SK-N-SH (cell line): Measurements from ENCODE around the gene CD276. TPM values are rescaled to one million over a fixed set of nuclear protein-coding genes. Genes with fewer than 3 reads are reported as not detected.
A peak's percentile ranks its signal among the peaks of the same experiment; 100 is the strongest.

Source experiments
- CTCF ChIA-PET: fragments of 300-600, 350-600 bp; formaldehyde crosslinking; extraction: SDS; loops from one replicate; lab custom pipeline; 2021; lab: Yijun Ruan, JAX
- POLR2A ChIA-PET: fragments of 350-600 bp; sonication (Branson Sonifier 250); formaldehyde crosslinking; extraction: SDS; loops from one replicate; lab custom pipeline; 2020; ENCODE audit warnings: antibody characterized with exemption, inconsistent platforms; lab: Yijun Ruan, JAX
- DNase-seq: peaks from one replicate; pipeline ENCODE4 v3.0.0; 2012
- H2AFZ ChIP-seq: fragments of 200-600 bp; sonication (generic); 2 replicates; pipeline ENCODE4 v1.8.1; 2016; ENCODE audit warnings: antibody characterized with exemption, mild to moderate bottlenecking, low read depth
- H3F3A ChIP-seq: fragments of 200-600 bp; sonication (generic); replicated peaks from 2 replicates; pipeline ENCODE3; 2016; ENCODE audit warnings: antibody characterized with exemption, mild to moderate bottlenecking; ENCODE audit not compliant: insufficient read depth
- H3K27ac ChIP-seq, 2 experiments: fragments of 200-500 bp in 1 of 2; fragments of 200-600 bp in 1 of 2; sonication (Bioruptor generic) in 1 of 2; sonication (generic), shearing (Covaris generic) in 1 of 2; 2 replicates each; pipeline versions ENCODE4 v1.5.1 to v1.6.1; 2014 to 2016; ENCODE audit warnings: low read depth in 2 of 2, inconsistent platforms in 1 of 2, low read length in 1 of 2, mild to moderate bottlenecking in 1 of 2, mixed read lengths in 1 of 2
- H3K27me3 ChIP-seq: fragments of 200-600 bp; sonication (generic), shearing (Covaris generic); 2 replicates; pipeline ENCODE4 v1.6.1; 2016; ENCODE audit warnings: mixed run types; ENCODE audit not compliant: insufficient read depth
- H3K36me3 ChIP-seq, 2 experiments: fragments of 200-500 bp in 1 of 2; fragments of 200-600 bp in 1 of 2; sonication (Bioruptor generic) in 1 of 2; sonication (generic) in 1 of 2; replicated peaks in 1 of 2; 2 replicates each; pipeline versions ENCODE3 to v1.5.1; 2014 to 2016; ENCODE audit warnings: low read length in 1 of 2, mild to moderate bottlenecking in 1 of 2; ENCODE audit not compliant: insufficient read depth in 2 of 2, control insufficient read depth in 1 of 2
- H3K4me1 ChIP-seq, 2 experiments: fragments of 200-500 bp in 1 of 2; fragments of 200-600 bp in 1 of 2; sonication (Bioruptor generic) in 1 of 2; sonication (generic), shearing (Covaris generic) in 1 of 2; 2 replicates each; pipeline versions ENCODE4 v1.5.1 to v1.6.1; 2014 to 2016; ENCODE audit warnings: low read depth in 1 of 2, low read length in 1 of 2, mixed run types in 1 of 2; ENCODE audit not compliant: insufficient read depth in 2 of 2, control insufficient read depth in 1 of 2
- H3K4me2 ChIP-seq: fragments of 200-600 bp; sonication (generic), shearing (Covaris generic); 2 replicates; pipeline ENCODE4 v1.6.1; 2017; ENCODE audit warnings: mixed run types
- H3K4me3 ChIP-seq, 2 experiments: fragments of 200-500 bp in 1 of 2; fragments of 200-600 bp in 1 of 2; sonication (Bioruptor generic) in 1 of 2; sonication (generic), shearing (Covaris generic) in 1 of 2; 2 replicates each; pipeline versions ENCODE4 v1.5.1 to v1.8.1; 2014 to 2016; ENCODE audit warnings: low read depth in 2 of 2, inconsistent platforms in 1 of 2, low read length in 1 of 2, mild to moderate bottlenecking in 1 of 2, mixed read lengths in 1 of 2, moderate library complexity in 1 of 2
- H3K79me2 ChIP-seq: fragments of 200-600 bp; sonication (generic); 2 replicates; pipeline ENCODE4 v1.8.1; 2017; ENCODE audit warnings: mild to moderate bottlenecking; ENCODE audit not compliant: insufficient read depth
- H3K9ac ChIP-seq: fragments of 200-600 bp; sonication (generic); 2 replicates; pipeline ENCODE4 v1.6.1; 2017; ENCODE audit warnings: mixed run types
- H3K9me2 ChIP-seq: fragments of 200-600 bp; sonication (generic); 2 replicates; pipeline ENCODE4 v1.6.1; 2017; ENCODE audit warnings: mixed run types
- H3K9me3 ChIP-seq: fragments of 200-600 bp; sonication (generic); 2 replicates; pipeline ENCODE4 v1.6.1; 2017; ENCODE audit warnings: mixed run types, mild to moderate bottlenecking, moderate library complexity
- H4K20me1 ChIP-seq: fragments of 200-600 bp; sonication (generic); 2 replicates; pipeline ENCODE4 v1.6.1; 2017; ENCODE audit warnings: mild to moderate bottlenecking, mixed run types; ENCODE audit not compliant: insufficient read depth
- CHD2 ChIP-seq: fragments of 150-350 bp; IDR thresholded peaks from 2 replicates; pipeline ENCODE4 v1.6.1; 2018; ENCODE audit warnings: low read length; ENCODE audit not compliant: partially characterized antibody
- EP300 ChIP-seq, 2 experiments: IDR thresholded peaks; 2 replicates each; pipeline versions ENCODE4 v1.4.0 to v1.6.1; 2012; ENCODE audit warnings: borderline replicate concordance in 1 of 2, low read depth in 1 of 2, low read length in 1 of 2
- EZH2phosphoT487 ChIP-seq: fragments of 200-600 bp; sonication (generic); IDR thresholded peaks from 2 replicates; pipeline ENCODE4 v1.6.1; 2017; ENCODE audit warnings: low read depth, mixed run types, mild to moderate bottlenecking, antibody characterized with exemption, moderate library complexity, borderline replicate concordance
- FOSL2 ChIP-seq: IDR thresholded peaks from 2 replicates; pipeline ENCODE4 v1.4.0; 2012; ENCODE audit warnings: low read depth, mild to moderate bottlenecking, moderate library complexity, borderline replicate concordance
- FOXJ3 ChIP-seq: sonication (generic); formaldehyde crosslinking; IDR thresholded peaks from 2 replicates; pipeline ENCODE4 v1.5.1; 2020; ENCODE audit warnings: mild to moderate bottlenecking, missing genetic modification reagents
- JUND ChIP-seq: IDR thresholded peaks from 2 replicates; pipeline ENCODE4 v1.4.0; 2012
- MXI1 ChIP-seq: IDR thresholded peaks from 2 replicates; pipeline ENCODE4 v1.6.1; 2012; ENCODE audit warnings: mild to moderate bottlenecking, low read depth, low read length, improper control_type of control experiment
- RCOR1 ChIP-seq: fragments of 150-350 bp; IDR thresholded peaks from 2 replicates; pipeline ENCODE4 v1.6.1; 2017; ENCODE audit warnings: antibody characterized with exemption, low read length
- RXRA ChIP-seq: IDR thresholded peaks from 2 replicates; pipeline ENCODE4 v1.4.0; 2012; ENCODE audit warnings: low read depth, mild to moderate bottlenecking, borderline replicate concordance
- WGBS: methylation state at CpG from one replicate; pipeline ENCODE4 v1.1.6; 2017; ENCODE audit warnings: low lambda C conversion rate; 5-methylcytosine and 5-hydroxymethylcytosine counted together
- polyA plus RNA-seq, 3 experiments: library from polyadenylated mRNA; depleted of rRNA; stranded (reverse); fragments of >200 nt; gene quantifications; 2 replicates each; pipeline ENCODE4 v1.2.3, GENCODE V29; 2012
- TF ChIP-seq, protein P1 (sequence below): IDR thresholded peaks from 2 replicates; pipeline ENCODE4 v1.4.0; 2012; ENCODE audit warnings: low read depth
- TF ChIP-seq, protein P2 (sequence below): fragments of 150-350 bp; IDR thresholded peaks from 2 replicates; pipeline ENCODE4 v1.6.1; 2016; ENCODE audit warnings: mild to moderate bottlenecking, low read depth, low read length
- TF ChIP-seq, protein P3 (sequence below): fragments of 200-600 bp; sonication (generic); IDR thresholded peaks from 2 replicates; pipeline ENCODE4 v1.6.1; 2017; ENCODE audit warnings: antibody characterized with exemption, mild to moderate bottlenecking, moderate library complexity
- TF ChIP-seq, protein P4 (sequence below): IDR thresholded peaks from 2 replicates; pipeline ENCODE4 v1.4.0; 2012; ENCODE audit warnings: low read depth, borderline replicate concordance
- TF ChIP-seq, protein P5 (sequence below): fragments of 150-350 bp; IDR thresholded peaks from 2 replicates; pipeline ENCODE4 v1.6.1; 2017; ENCODE audit warnings: antibody characterized with exemption, low read length, low read depth, borderline replicate concordance

The CD276 gene
- polyA plus RNA-seq, 1 of the 3 experiments (the other 2 are of a cell fraction), result 86.2 TPM

DNA sequence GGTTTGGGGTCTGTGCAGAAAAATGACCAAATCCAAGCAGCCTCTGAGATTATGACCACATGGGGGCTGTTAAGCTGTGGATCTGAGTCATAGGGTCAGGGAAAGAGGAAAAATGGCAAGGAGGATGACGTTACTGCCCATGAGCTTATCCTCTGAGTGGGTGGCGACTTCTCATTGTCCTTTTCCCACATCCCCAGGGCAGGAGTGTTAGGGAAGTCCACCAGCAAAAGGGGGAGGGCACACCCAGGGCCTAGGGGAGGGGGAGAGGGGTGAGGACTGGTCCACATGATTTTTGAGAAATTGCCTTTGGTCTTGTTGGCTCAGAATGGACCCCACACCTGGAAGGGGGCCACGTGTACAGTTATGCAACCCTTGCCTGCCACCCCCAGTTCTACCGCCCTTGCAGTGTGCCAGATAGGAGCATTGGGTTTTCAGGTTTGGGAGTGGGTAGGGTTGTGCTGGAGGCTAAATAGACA, 2.6 kb downstream of the CD276 start:
- 42% methylated on average over 3 of the region's 4 CpGs for WGBS
- Histone ChIP-seq H3K27me3 (no peaks in the 10 kb centered on the region), H3K9me3 (no peaks in the 10 kb centered on the region), H4K20me1 (peaks cover 62% of the 10 kb centered on the region), H3K4me1 (peaks cover 38 to 48% of the 10 kb centered on the region in 2 experiments; a peak in 3 of 4 replicates), H3K27ac (peak overlapping the region in 1 of 2 experiments; percentile 84; a peak in 2 of 4 replicates), H3K4me2 (peak overlapping the region; percentile 97), H3K9me2 (no peaks in the 10 kb centered on the region), H3F3A (peaks cover 30% of the 10 kb centered on the region), H3K4me3 (peak overlapping the region in 1 of 2 experiments; percentile 82; a peak in 1 of 4 replicates), H3K9ac (no peak overlapping the region; the same call in 1 of the 2 replicates)
- POLR2A ChIA-PET, result interaction anchor here (0.6 kb wide), 1 partner anchor 129 kb away, joined by 4 read pairs; no protein-coding TSS in a partner anchor
- DNase-seq, result no peak
- TF ChIP-seq, protein P1, sequence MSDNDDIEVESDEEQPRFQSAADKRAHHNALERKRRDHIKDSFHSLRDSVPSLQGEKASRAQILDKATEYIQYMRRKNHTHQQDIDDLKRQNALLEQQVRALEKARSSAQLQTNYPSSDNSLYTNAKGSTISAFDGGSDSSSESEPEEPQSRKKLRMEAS, result 0 out of 2 replicates have a peak, but pooled peaks have one; percentile 24
- TF ChIP-seq EZH2phosphoT487 (no peak), RXRA (peak; percentile 37; the same call in 1 of the 2 replicates), JUND (peak; percentile 42), FOSL2 (peak; percentile 76; the same call in 1 of the 2 replicates)
- TF ChIP-seq, protein P2, sequence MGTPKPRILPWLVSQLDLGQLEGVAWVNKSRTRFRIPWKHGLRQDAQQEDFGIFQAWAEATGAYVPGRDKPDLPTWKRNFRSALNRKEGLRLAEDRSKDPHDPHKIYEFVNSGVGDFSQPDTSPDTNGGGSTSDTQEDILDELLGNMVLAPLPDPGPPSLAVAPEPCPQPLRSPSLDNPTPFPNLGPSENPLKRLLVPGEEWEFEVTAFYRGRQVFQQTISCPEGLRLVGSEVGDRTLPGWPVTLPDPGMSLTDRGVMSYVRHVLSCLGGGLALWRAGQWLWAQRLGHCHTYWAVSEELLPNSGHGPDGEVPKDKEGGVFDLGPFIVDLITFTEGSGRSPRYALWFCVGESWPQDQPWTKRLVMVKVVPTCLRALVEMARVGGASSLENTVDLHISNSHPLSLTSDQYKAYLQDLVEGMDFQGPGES, result no peak
- TF ChIP-seq, protein P3, sequence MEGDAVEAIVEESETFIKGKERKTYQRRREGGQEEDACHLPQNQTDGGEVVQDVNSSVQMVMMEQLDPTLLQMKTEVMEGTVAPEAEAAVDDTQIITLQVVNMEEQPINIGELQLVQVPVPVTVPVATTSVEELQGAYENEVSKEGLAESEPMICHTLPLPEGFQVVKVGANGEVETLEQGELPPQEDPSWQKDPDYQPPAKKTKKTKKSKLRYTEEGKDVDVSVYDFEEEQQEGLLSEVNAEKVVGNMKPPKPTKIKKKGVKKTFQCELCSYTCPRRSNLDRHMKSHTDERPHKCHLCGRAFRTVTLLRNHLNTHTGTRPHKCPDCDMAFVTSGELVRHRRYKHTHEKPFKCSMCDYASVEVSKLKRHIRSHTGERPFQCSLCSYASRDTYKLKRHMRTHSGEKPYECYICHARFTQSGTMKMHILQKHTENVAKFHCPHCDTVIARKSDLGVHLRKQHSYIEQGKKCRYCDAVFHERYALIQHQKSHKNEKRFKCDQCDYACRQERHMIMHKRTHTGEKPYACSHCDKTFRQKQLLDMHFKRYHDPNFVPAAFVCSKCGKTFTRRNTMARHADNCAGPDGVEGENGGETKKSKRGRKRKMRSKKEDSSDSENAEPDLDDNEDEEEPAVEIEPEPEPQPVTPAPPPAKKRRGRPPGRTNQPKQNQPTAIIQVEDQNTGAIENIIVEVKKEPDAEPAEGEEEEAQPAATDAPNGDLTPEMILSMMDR, result peak; percentile 27
- TF ChIP-seq, all 33 proteins: peak for 5
- H3K36me3 ChIP-seq, result peaks cover 3% of the 10 kb centered on the region in 2 experiments
- CTCF ChIA-PET, result interaction anchor here (0.7 to 15.1 kb wide), 6 partner anchors 10 to 382 kb away, joined by 3 to 418 read pairs (median 11); no protein-coding TSS in a partner anchor
- H2AFZ ChIP-seq, result no peak overlapping the region
- H3K79me2 ChIP-seq, result peaks cover 74% of the 10 kb centered on the region

DNA sequence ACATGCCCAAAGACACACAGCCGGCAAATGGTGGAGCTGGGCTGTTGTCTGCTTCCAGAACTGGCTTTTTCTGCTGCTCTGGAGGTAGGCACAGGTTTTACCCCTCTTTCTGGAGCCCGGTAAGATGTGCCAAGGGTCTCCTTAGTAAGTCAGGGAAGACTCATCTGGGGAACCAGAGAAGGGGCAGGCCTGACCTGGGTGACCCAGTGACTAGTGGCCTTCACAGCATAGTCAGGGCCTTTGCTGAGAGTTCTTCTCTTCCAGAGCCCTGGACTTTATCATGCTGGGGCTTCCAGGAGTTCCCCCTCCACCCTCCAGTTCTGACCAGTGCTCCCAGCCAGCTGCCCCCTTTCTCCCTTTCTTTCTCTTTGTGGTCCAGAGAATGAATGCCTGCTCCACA, 3.2 kb downstream of the CD276 start:
- POLR2A ChIA-PET, result interaction anchor here (0.6 kb wide), 1 partner anchor 130 kb away, joined by 4 read pairs; no protein-coding TSS in a partner anchor
- Histone ChIP-seq H3K27ac (peak overlapping the region in 1 of 2 experiments; percentile 84; a peak in 2 of 4 replicates), H3K27me3 (no peaks in the 10 kb centered on the region), H3K4me2 (peak overlapping the region; percentile 97), H3K36me3 (peaks cover 3% of the 10 kb centered on the region in 2 experiments), H3K9me3 (no peaks in the 10 kb centered on the region), H2AFZ (no peak overlapping the region), H3K4me1 (peaks cover 38 to 48% of the 10 kb centered on the region in 2 experiments; a peak in 3 of 4 replicates), H3K79me2 (peaks cover 79% of the 10 kb centered on the region), H3F3A (peaks cover 30% of the 10 kb centered on the region), H3K9me2 (no peaks in the 10 kb centered on the region), H3K4me3 (no peak overlapping the region), H3K9ac (no peak overlapping the region), H4K20me1 (peaks cover 67% of the 10 kb centered on the region)
- CTCF ChIA-PET, result interaction anchor here (1.1 to 15.1 kb wide), 6 partner anchors 10 to 127 kb away, joined by 3 to 418 read pairs (median 12); no protein-coding TSS in a partner anchor
- TF ChIP-seq JUND, result no peak
- no peak for TF ChIP-seq MXI1
- no peak for TF ChIP-seq RCOR1
- no peak for TF ChIP-seq CHD2
- TF ChIP-seq EP300 (IDR thresholded peaks at IDR 0.05; ENCODE audit: borderline replicate concordance in 1 of 2, low read depth in 1 of 2, low read length in 1 of 2), result no peak
- TF ChIP-seq, protein P4, sequence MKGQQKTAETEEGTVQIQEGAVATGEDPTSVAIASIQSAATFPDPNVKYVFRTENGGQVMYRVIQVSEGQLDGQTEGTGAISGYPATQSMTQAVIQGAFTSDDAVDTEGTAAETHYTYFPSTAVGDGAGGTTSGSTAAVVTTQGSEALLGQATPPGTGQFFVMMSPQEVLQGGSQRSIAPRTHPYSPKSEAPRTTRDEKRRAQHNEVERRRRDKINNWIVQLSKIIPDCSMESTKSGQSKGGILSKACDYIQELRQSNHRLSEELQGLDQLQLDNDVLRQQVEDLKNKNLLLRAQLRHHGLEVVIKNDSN, result no peak
- TF ChIP-seq FOXJ3 (CRISPR knock-in tag), result no peak
- TF ChIP-seq, protein P5, sequence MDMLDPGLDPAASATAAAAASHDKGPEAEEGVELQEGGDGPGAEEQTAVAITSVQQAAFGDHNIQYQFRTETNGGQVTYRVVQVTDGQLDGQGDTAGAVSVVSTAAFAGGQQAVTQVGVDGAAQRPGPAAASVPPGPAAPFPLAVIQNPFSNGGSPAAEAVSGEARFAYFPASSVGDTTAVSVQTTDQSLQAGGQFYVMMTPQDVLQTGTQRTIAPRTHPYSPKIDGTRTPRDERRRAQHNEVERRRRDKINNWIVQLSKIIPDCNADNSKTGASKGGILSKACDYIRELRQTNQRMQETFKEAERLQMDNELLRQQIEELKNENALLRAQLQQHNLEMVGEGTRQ, result no peak
- WGBS, result 100% methylated on average over 1 of the region's 2 CpGs
- DNase-seq, result no peak
